Neural progenitor cell (in vitro differentiated cells): ENCODE results near the gene TEX9. TPM values are rescaled to one million over a fixed set of nuclear protein-coding genes. Genes with fewer than 3 reads are reported as not detected.

Source experiments
- DNase-seq: peaks from one replicate; pipeline ENCODE4 v3.0.0-alpha.2; 2016; ENCODE audit warnings: low spot score
- H2AFZ ChIP-seq: fragments of 200-600 bp; sonication (generic); replicated peaks from 2 replicates; pipeline ENCODE4 v1.6.1; 2016; ENCODE audit warnings: antibody characterized with exemption
- H3F3A ChIP-seq: fragments of 200-600 bp; sonication (generic); 2 replicates; pipeline ENCODE4 v1.6.1; 2016; ENCODE audit warnings: antibody characterized with exemption, low read depth
- H3K27ac ChIP-seq: fragments of 200-600 bp; sonication (generic); 2 replicates; pipeline ENCODE4 v1.5.1; 2016; ENCODE audit warnings: mild to moderate bottlenecking
- H3K27me3 ChIP-seq: fragments of 200-600 bp; sonication (generic); 2 replicates; pipeline ENCODE4 v1.6.1; 2016; ENCODE audit warnings: mild to moderate bottlenecking, moderate library complexity
- H3K36me3 ChIP-seq: fragments of 200-600 bp; sonication (generic); 2 replicates; pipeline ENCODE4 v1.5.1; 2016
- H3K4me1 ChIP-seq: fragments of 200-600 bp; sonication (generic); 2 replicates; pipeline ENCODE4 v1.6.1; 2016; ENCODE audit warnings: mixed run types
- H3K4me2 ChIP-seq: fragments of 200-600 bp; sonication (generic); 2 replicates; pipeline ENCODE4 v1.6.1; 2016
- H3K4me3 ChIP-seq: fragments of 200-600 bp; sonication (generic); 2 replicates; pipeline ENCODE4 v1.5.1; 2016
- H3K79me2 ChIP-seq: fragments of 200-600 bp; sonication (generic); 2 replicates; pipeline ENCODE4 v1.6.1; 2016; ENCODE audit warnings: low read depth
- H3K9ac ChIP-seq: fragments of 200-600 bp; sonication (generic); 2 replicates; pipeline ENCODE4 v1.6.1; 2016
- H3K9me3 ChIP-seq: fragments of 200-600 bp; sonication (generic); 2 replicates; pipeline ENCODE4 v1.5.1; 2016; ENCODE audit warnings: low read depth
- H4K20me1 ChIP-seq: fragments of 200-600 bp; sonication (generic); 2 replicates; pipeline ENCODE4 v1.6.1; 2016; ENCODE audit warnings: low read depth
- H3K27ac Mint-ChIP-seq: 3 replicates; pipeline ENCODE4 v1.8.0; 2021; ENCODE audit warnings: mixed read lengths
- H3K27me3 Mint-ChIP-seq: 2 replicates; pipeline ENCODE4 v1.8.0; 2022; ENCODE audit warnings: low read depth, mild to moderate bottlenecking, inconsistent platforms, moderate library complexity, mixed read lengths; ENCODE audit not compliant: insufficient read depth
- H3K36me3 Mint-ChIP-seq: 3 replicates; pipeline ENCODE4 v1.8.0; 2021; ENCODE audit warnings: mixed read lengths
- H3K4me1 Mint-ChIP-seq: 3 replicates; pipeline ENCODE4 v1.8.0; 2021; ENCODE audit warnings: mixed read lengths
- H3K4me3 Mint-ChIP-seq: 3 replicates; pipeline ENCODE4 v1.8.0; 2021; ENCODE audit warnings: mild to moderate bottlenecking, moderate library complexity, mixed read lengths
- H3K9me3 Mint-ChIP-seq: 3 replicates; pipeline ENCODE4 v1.8.0; 2020; ENCODE audit warnings: mixed read lengths
- CTCF ChIP-seq: fragments of 200-600 bp; sonication (generic); IDR thresholded peaks from 2 replicates; pipeline ENCODE4 v1.5.1; 2017; ENCODE audit warnings: antibody characterized with exemption, mild to moderate bottlenecking
- EZH2 ChIP-seq: fragments of 200-600 bp; sonication (generic); IDR thresholded peaks from 2 replicates; pipeline ENCODE4 v1.6.1; 2017; ENCODE audit warnings: antibody characterized with exemption, mild to moderate bottlenecking, moderate library complexity
- EZH2phosphoT487 ChIP-seq: fragments of 200-600 bp; sonication (generic); IDR thresholded peaks from 2 replicates; pipeline ENCODE4 v1.6.1; 2017; ENCODE audit warnings: antibody characterized with exemption
- total RNA-seq: library from RNA; depleted of rRNA; stranded (reverse); fragments of >200 nt; gene quantifications from 2 replicates; pipeline ENCODE4 v1.2.3, GENCODE V29; 2015; ENCODE audit warnings: low replicate concordance

Gene TEX9
- total RNA-seq, 1 donor from 2014 or later = 8.1 TPM

GRCh38 chr15:56442354-56442753 lies 77.1 kb downstream of the TEX9 start:
- no peak overlapping the region for H3K27ac Mint-ChIP-seq
- H3K4me1 Mint-ChIP-seq = no peaks in the 10 kb centered on the region
- DNase-seq = no peak
- TF ChIP-seq EZH2 (no peak), EZH2phosphoT487 (no peak), CTCF (no peak)
- H3K27me3 Mint-ChIP-seq = no peaks in the 10 kb centered on the region
- Histone ChIP-seq H3K79me2 (no peaks in the 10 kb centered on the region), H3K9me3 (peaks cover 3% of the 10 kb centered on the region), H3F3A (no peaks in the 10 kb centered on the region), H3K4me3 (no peak overlapping the region), H3K4me2 (no peak overlapping the region), H3K4me1 (no peaks in the 10 kb centered on the region), H2AFZ (no peak overlapping the region), H3K36me3 (no peaks in the 10 kb centered on the region), H3K9ac (no peak overlapping the region), H3K27ac (no peak overlapping the region), H3K27me3 (no peaks in the 10 kb centered on the region), H4K20me1 (no peaks in the 10 kb centered on the region)
- peaks cover 14% of the 10 kb centered on the region for H3K9me3 Mint-ChIP-seq
- no peak overlapping the region for H3K4me3 Mint-ChIP-seq
- peaks cover 12% of the 10 kb centered on the region for H3K36me3 Mint-ChIP-seq

GRCh38 chr15:56445746-56446145 lies 80.5 kb downstream of the TEX9 start:
- no peaks in the 10 kb centered on the region for H3K4me1 Mint-ChIP-seq
- Histone ChIP-seq H3F3A (no peaks in the 10 kb centered on the region), H3K9ac (no peak overlapping the region), H3K27ac (no peak overlapping the region), H4K20me1 (no peaks in the 10 kb centered on the region), H3K9me3 (no peaks in the 10 kb centered on the region), H2AFZ (no peak overlapping the region), H3K4me1 (no peaks in the 10 kb centered on the region), H3K79me2 (no peaks in the 10 kb centered on the region), H3K4me2 (no peak overlapping the region), H3K36me3 (no peaks in the 10 kb centered on the region), H3K4me3 (no peak overlapping the region), H3K27me3 (no peaks in the 10 kb centered on the region)
- DNase-seq = no peak
- no peaks in the 10 kb centered on the region for H3K9me3 Mint-ChIP-seq
- TF ChIP-seq EZH2 = no peak
- no peak for TF ChIP-seq CTCF
- no peak for TF ChIP-seq EZH2phosphoT487
- H3K36me3 Mint-ChIP-seq = peaks cover 4% of the 10 kb centered on the region
- H3K4me3 Mint-ChIP-seq = no peak overlapping the region
- H3K27me3 Mint-ChIP-seq = no peaks in the 10 kb centered on the region
- no peak overlapping the region for H3K27ac Mint-ChIP-seq

- no peaks in the 10 kb centered on the region for H4K20me1 ChIP-seq
- H3K36me3 Mint-ChIP-seq = peaks cover 2% of the 10 kb centered on the region
These were observed 89.6 kb downstream of the TEX9 start for GRCh38 chr15:56454836-56455235.

More at GRCh38 chr15:56454836-56455235, 89.6 kb downstream of the TEX9 start:
- Histone ChIP-seq H3K36me3 (no peaks in the 10 kb centered on the region), H3K4me2 (no peak overlapping the region), H3K9ac (no peak overlapping the region), H3K4me3 (no peak overlapping the region), H3K27ac (no peak overlapping the region), H3K79me2 (no peaks in the 10 kb centered on the region), H2AFZ (no peak overlapping the region), H3K9me3 (no peaks in the 10 kb centered on the region), H3K27me3 (no peaks in the 10 kb centered on the region), H3F3A (no peaks in the 10 kb centered on the region), H3K4me1 (no peaks in the 10 kb centered on the region)
- Mint-ChIP-seq H3K4me3 (no peak overlapping the region), H3K4me1 (peaks cover 3% of the 10 kb centered on the region), H3K27ac (no peak overlapping the region), H3K27me3 (no peaks in the 10 kb centered on the region), H3K9me3 (no peaks in the 10 kb centered on the region)
- no peak for TF ChIP-seq EZH2
- TF ChIP-seq EZH2phosphoT487 = no peak
- TF ChIP-seq CTCF = no peak
- DNase-seq = no peak
